Fibroblast of lung (primary cell): Measurements from ENCODE around the gene PDE4D. TPM values are rescaled to one million over a fixed set of nuclear protein-coding genes. Genes with fewer than 3 reads are reported as not detected.

Experiments used
- DNase-seq, 2 donors: peaks; one replicate each; pipeline versions ENCODE4 v3.0.0 to v3.0.0-alpha.2; 2010; ENCODE audit warnings: low read depth in 2 of 2
- H2AFZ ChIP-seq: 2 replicates; pipeline ENCODE4 v1.5.1; 2012; ENCODE audit warnings: low read length, control low read depth, inconsistent platforms
- H3K27ac ChIP-seq: 2 replicates; pipeline ENCODE4 v1.5.1; 2011; ENCODE audit warnings: low read length, control low read depth; ENCODE audit not compliant: insufficient read depth
- H3K27me3 ChIP-seq: 2 replicates; pipeline ENCODE4 v1.5.1; 2011; ENCODE audit warnings: mild to moderate bottlenecking, low read length; ENCODE audit not compliant: control insufficient read depth, insufficient read depth
- H3K36me3 ChIP-seq: 2 replicates; pipeline ENCODE4 v1.5.1; 2011; ENCODE audit warnings: low read length; ENCODE audit not compliant: control insufficient read depth, insufficient read depth
- H3K4me1 ChIP-seq: 2 replicates; pipeline ENCODE4 v1.5.1; 2011; ENCODE audit warnings: low read length; ENCODE audit not compliant: control insufficient read depth, insufficient read depth; ENCODE audit errors: extremely low read depth
- H3K4me2 ChIP-seq: 2 replicates; pipeline ENCODE4 v1.5.1; 2011; ENCODE audit warnings: low read length, control low read depth; ENCODE audit not compliant: insufficient read depth; ENCODE audit errors: extremely low read depth
- H3K4me3 ChIP-seq, 4 experiments: fragments of 200-600 bp in 1 of 4; sonication (generic) in 1 of 4; replicated peaks in 1 of 4; 2 replicates each; pipeline ENCODE4 v1.5.1; 2011 to 2016; ENCODE audit warnings: low read length in 4 of 4, low read depth in 3 of 4, mild to moderate bottlenecking in 3 of 4, control low read depth in 2 of 4, inconsistent platforms in 1 of 4, mixed read lengths in 1 of 4; ENCODE audit not compliant: insufficient read depth in 1 of 4; ENCODE audit errors: control extremely low read depth in 1 of 4
- H3K79me2 ChIP-seq: 2 replicates; pipeline ENCODE4 v1.5.1; 2012; ENCODE audit warnings: mild to moderate bottlenecking, low read length, inconsistent platforms; ENCODE audit not compliant: control insufficient read depth, insufficient read depth
- H3K9ac ChIP-seq: 2 replicates; pipeline ENCODE4 v1.5.1; 2011; ENCODE audit warnings: mild to moderate bottlenecking, low read length, control low read depth; ENCODE audit not compliant: insufficient read depth
- H3K9me3 ChIP-seq: 2 replicates; pipeline ENCODE4 v1.5.1; 2012; ENCODE audit warnings: low read depth, low read length; ENCODE audit not compliant: control insufficient read depth, insufficient read depth
- H4K20me1 ChIP-seq: 2 replicates; pipeline ENCODE4 v1.5.1; 2011; ENCODE audit warnings: low read length; ENCODE audit not compliant: control insufficient read depth, insufficient read depth; ENCODE audit errors: extremely low read depth
- EZH2 ChIP-seq: IDR thresholded peaks from 2 replicates; pipeline ENCODE4 v1.5.1; 2012; ENCODE audit warnings: low read length, control low read depth, mild to moderate bottlenecking; ENCODE audit errors: missing control alignments
- polyA plus RNA-seq, 2 donors: library from polyadenylated mRNA; depleted of rRNA in 1 of 2; stranded (reverse) in 1 of 2; unstranded in 1 of 2; fragments of >200 nt; gene quantifications; 2 replicates each; pipeline ENCODE4 v1.2.1, GENCODE V29; 2011 to 2012; ENCODE audit warnings: missing spikeins in 1 of 2
- total RNA-seq: library from RNA; depleted of rRNA; stranded (reverse); fragments of >200 nt; gene quantifications from 2 replicates; pipeline ENCODE4 v1.2.1, GENCODE V29; 2014
- TF ChIP-seq, protein P1 (sequence below), 2 donors: IDR thresholded peaks in 1 of 2; conservative IDR thresholded peaks in 1 of 2; 1 replicate in 1 of 2; 2 replicates in 1 of 2; pipeline ENCODE4 v1.5.1; 2011 to 2012; ENCODE audit warnings: low read length in 2 of 2, control low read depth in 1 of 2, inconsistent platforms in 1 of 2, low read depth in 1 of 2, mild to moderate bottlenecking in 1 of 2

The PDE4D gene
- total and polyA plus RNA-seq, 2 donors (not counting 1 experiment from before 2014, with no cell fraction given), result 2.1 to 8.3 TPM

DNA sequence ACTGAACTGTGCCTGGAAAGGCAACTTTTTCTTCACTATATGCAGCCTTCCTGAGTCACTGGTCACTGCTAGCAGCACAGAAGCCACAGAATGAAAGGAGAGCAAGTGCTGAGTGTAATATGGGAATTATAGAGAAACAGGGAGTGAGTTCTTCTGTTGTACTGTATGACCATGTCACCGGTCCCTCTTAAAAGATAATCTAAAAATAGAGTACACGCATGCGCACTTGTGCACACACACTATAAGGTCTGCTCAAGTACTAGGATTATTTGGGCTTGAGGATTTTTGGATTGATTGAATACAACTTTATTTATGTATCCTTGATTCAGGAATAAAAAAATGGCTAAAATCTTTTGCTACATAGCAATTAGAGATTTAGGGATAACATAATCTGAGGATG lies 571.9 kb downstream of the PDE4D start:
- Histone ChIP-seq H3K4me1 (no peaks in the 10 kb centered on the region), H3K27ac (no peak overlapping the region), H4K20me1 (no peaks in the 10 kb centered on the region), H2AFZ (no peak overlapping the region), H3K4me2 (no peak overlapping the region), H3K27me3 (no peaks in the 10 kb centered on the region), H3K4me3 (no peak overlapping the region), H3K79me2 (no peaks in the 10 kb centered on the region), H3K9ac (no peak overlapping the region), H3K36me3 (no peaks in the 10 kb centered on the region), H3K9me3 (no peaks in the 10 kb centered on the region)
- TF ChIP-seq, protein P1, sequence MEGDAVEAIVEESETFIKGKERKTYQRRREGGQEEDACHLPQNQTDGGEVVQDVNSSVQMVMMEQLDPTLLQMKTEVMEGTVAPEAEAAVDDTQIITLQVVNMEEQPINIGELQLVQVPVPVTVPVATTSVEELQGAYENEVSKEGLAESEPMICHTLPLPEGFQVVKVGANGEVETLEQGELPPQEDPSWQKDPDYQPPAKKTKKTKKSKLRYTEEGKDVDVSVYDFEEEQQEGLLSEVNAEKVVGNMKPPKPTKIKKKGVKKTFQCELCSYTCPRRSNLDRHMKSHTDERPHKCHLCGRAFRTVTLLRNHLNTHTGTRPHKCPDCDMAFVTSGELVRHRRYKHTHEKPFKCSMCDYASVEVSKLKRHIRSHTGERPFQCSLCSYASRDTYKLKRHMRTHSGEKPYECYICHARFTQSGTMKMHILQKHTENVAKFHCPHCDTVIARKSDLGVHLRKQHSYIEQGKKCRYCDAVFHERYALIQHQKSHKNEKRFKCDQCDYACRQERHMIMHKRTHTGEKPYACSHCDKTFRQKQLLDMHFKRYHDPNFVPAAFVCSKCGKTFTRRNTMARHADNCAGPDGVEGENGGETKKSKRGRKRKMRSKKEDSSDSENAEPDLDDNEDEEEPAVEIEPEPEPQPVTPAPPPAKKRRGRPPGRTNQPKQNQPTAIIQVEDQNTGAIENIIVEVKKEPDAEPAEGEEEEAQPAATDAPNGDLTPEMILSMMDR (conservative IDR thresholded peaks at IDR 0.05 in 1 of 2, IDR thresholded peaks at IDR 0.05 in 1 of 2; ENCODE audit: low read depth in 1 of 2, low read length in 2 of 2), result no peak
- TF ChIP-seq EZH2, result no peak
- DNase-seq, result no peak

DNA sequence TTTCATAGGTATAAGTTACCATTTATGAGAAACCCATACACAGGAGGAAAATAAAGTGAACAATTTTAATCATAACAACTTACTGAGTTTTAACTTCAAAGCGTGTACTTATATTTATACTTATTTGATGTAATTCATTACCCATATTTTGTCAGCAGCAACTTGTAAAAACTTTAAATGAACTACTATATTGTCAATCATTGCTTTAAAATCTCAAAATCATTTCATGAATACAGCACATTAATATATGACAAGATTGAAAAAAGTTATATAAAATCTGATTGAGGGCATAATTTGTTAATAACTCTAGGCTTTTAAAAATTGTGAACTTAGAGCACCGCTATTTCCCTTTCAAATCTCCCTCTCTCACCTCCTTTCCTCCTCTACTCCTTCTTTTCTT lies 573.1 kb downstream of the PDE4D start:
- TF ChIP-seq, protein P1 (conservative IDR thresholded peaks at IDR 0.05 in 1 of 2, IDR thresholded peaks at IDR 0.05 in 1 of 2; ENCODE audit: low read depth in 1 of 2, low read length in 2 of 2), result no peak
- TF ChIP-seq EZH2, result no peak
- Histone ChIP-seq H3K79me2 (no peaks in the 10 kb centered on the region), H4K20me1 (no peaks in the 10 kb centered on the region), H3K9me3 (no peaks in the 10 kb centered on the region), H2AFZ (no peak overlapping the region), H3K27ac (no peak overlapping the region), H3K27me3 (no peaks in the 10 kb centered on the region), H3K4me3 (no peak overlapping the region), H3K4me2 (no peak overlapping the region), H3K36me3 (no peaks in the 10 kb centered on the region), H3K9ac (no peak overlapping the region), H3K4me1 (no peaks in the 10 kb centered on the region)
- no peak for DNase-seq

DNA sequence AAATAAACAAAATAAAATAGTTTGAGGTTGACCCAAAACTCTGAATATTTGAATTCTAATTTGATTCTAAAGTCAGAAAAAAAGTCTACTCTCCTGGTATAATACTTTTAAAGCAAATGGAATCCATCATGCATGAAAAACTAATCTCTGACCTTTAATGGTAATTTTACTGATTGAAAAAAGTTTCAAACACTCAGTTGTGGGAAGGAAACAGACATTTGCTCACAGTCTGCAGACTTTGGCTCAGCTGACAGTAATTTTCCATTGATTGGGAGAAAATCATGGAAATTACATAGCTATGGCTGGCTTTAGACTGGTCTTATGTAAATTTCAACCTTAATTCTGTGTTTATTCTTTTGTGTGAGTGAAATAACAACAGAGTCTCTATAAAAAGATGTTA lies 574.3 kb downstream of the PDE4D start:
- Histone ChIP-seq H3K4me1 (no peaks in the 10 kb centered on the region), H3K4me2 (no peak overlapping the region), H3K9ac (no peak overlapping the region), H4K20me1 (no peaks in the 10 kb centered on the region), H2AFZ (no peak overlapping the region), H3K4me3 (no peak overlapping the region), H3K9me3 (no peaks in the 10 kb centered on the region), H3K27ac (no peak overlapping the region), H3K79me2 (no peaks in the 10 kb centered on the region), H3K36me3 (no peaks in the 10 kb centered on the region), H3K27me3 (no peaks in the 10 kb centered on the region)
- no peak for TF ChIP-seq EZH2
- TF ChIP-seq, protein P1 (conservative IDR thresholded peaks at IDR 0.05 in 1 of 2, IDR thresholded peaks at IDR 0.05 in 1 of 2; ENCODE audit: low read depth in 1 of 2, low read length in 2 of 2), result no peak
- no peak for DNase-seq
